IPS-NIHi7 (cell line): ENCODE results near the gene RNF130.
"Not testable (repeated sequence)": the region's sequence is repeated elsewhere in the genome, so short reads cannot be mapped to it uniquely, and the experiment has no call there.

Experiments used
- DNase-seq: peaks from one replicate; pipeline ENCODE4 v3.0.0; 2012; ENCODE audit warnings: mixed read lengths; ENCODE audit errors: extremely low spot score

RNF130 gene

DNA sequence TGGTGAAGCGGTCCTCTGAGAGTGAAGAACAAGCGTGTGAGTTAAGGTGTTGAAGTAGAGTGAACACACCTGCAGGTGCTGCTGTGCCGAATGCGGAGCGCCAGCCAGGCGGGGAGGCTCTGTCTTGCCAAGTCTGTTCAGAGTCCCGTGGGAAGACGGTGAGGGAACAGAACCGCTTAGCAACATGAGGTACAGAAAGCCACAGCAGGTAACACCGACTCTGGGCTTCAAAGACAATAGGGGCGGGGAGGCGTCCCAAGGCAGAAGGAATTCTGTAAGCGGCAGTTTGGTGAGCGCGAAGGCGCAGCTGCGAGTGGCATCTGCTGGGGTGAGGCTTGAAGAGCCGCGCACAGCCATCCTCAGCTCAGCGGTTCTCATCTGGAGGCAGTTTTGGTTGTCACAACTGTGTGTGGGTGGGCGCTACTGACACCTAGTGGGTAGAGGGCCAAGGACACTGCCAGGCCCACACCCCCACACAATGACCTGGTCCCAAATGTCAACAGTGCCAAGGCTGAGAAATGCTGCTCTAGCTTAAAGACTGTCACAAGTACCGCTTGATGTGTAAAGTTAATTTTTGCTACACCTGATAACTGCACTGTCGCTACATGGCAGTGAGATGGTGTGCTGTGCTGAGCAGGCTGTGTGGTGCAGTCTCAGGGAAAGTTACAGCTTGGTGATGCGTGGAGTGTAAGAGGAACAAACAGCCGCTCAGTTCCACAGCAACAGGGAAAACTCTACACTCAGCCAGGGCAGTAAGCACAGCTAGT lies 96.4 kb downstream of the RNF130 start:
- DNase-seq: peak; percentile 71

DNA sequence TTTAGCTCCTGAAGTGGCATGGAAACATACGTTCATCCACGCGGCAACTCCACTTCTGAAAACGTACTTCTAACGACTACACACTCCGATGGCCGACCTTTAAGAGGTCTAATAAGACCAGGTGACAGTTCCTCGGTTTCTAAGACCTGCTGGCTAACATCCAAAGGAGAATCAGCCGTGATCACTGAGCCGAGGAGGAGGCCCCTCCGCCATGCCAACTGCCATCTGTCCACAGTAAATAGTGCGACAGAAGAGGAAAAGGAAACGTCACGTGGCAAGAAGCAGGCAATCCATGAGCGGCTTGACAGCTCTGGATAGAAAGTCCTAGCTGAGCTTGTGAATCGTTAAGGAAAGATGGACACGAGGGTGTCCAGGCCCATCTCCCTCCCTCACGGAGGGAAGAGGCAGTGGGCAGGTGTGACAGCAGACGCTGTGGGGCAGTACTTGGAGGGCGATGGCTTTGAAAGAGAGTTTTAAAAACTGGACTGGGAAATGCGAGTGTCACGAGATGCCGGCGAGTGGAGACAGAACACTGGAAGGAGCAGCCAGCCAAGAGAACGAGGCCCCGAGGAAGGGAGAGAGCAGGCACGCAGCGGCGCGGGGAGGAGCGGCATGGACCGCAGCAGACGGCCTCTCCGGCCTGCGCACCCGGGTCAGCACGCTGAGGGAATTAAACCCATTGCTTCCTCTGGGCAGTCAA lies 97.2 kb downstream of the RNF130 start:
- DNase-seq: no peak

GRCh38 chr5:179973391-179973790 lies 98.2 kb downstream of the RNF130 start:
- no peak for DNase-seq

- DNase-seq: no peak
These were observed 102.4 kb downstream of the RNF130 start for GRCh38 chr5:179969110-179969509.

DNA sequence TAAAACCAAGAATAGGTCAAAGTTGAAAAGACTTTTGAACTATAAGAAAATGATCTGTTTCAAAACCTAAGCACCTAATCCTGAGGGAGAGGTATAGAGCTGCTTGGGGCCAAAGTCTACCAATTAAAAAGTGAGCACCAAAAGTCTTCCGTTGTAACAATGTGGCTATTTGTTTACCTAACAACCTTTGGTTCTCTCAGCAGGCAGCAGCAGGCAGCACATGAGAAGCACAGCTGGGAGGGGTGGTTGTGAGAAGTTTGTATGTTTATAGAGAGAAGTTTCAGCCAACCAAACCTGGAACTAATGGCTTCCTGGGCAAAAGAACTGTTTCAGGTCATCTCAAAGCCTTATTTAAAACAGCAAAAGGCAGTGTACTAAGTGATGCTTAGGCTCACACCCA lies 104.1 kb downstream of the RNF130 start:
- DNase-seq: no peak

DNA sequence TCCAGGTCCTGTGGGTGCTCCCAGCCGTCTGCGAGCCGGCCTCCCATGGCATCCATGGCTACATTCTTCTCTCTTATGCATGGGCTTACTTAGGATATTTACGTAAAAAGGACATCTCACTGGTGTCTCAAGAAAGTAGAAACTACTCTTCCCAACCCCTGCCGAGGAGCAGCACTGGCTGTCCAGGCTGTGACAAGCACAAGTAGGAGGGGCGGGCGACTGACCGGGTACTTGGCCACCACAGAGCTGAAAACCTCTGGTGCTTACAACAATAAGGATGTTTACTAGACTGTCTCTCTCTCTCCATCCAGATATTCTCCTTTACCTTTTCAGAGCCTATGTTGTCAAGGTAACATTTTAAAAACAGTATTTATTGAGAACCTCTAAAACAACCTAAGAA lies 107.5 kb downstream of the RNF130 start:
- no peak for DNase-seq

DNA sequence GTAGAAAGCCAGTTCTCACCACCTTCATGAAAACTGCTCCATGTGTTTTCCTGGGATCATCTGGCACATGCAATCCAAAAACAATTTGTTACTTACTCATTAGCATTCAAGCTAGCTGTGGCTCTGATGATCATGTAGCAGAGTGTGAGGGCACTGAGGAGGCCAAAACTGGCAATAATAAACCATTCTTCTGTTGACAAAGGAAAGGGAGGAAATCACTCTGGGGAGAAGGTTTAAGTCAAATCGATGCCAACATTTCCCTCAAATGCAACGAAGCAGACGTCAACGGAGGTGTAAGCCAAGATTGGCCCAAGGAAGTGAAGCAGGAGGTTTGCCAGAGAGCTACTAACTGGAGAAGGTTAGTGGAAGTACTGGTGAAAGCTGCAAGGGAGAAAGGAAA lies 108.2 kb downstream of the RNF130 start:
- DNase-seq: no peak

GRCh38 chr5:179960204-179960831 lies 111.2 kb downstream of the RNF130 start:
- no peak for DNase-seq

GRCh38 chr5:179959641-179960040 lies 111.9 kb downstream of the RNF130 start:
- DNase-seq: no peak

DNA sequence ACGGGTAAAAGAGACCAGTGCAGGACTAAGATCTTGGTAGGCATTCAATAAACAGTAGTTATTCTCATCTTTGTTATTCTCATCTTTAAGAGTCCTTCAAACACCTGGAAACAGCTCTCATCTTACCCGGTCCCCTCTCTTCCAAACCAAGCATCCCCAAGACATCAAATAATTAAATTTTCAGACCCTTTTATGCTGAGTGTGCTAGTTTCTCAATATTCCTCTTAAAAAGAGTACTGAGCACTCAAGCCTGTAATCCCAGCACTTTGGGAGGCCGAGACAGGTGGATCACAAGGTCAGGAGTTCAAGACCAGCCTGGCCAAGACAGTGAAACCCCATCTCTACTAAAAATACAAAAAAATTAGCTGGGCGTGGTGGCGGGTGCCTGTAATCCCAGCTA lies 112.4 kb downstream of the RNF130 start:
- DNase-seq: not testable (repeated sequence)

- DNase-seq: no peak
These were observed 115.9 kb downstream of the RNF130 start for GRCh38 chr5:179955630-179956029.

DNA sequence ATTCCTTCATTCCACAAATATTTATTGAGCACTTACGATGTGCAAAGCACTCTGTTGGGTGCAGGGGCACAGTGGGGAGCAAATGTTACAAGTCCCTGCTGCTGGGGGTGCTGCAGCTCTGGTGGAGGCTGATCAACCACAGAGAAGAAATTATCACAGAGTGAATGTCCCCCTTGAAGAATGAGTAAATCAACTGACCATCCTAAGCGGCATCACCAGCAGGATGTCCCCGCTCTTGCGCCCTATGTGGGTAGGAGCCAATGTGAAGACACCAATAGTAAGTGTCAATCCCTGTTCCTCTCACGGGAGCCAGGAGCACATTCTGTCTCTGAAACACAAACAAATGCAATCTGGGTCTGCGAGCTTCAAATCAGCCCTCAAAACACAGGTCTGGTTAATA lies 116.5 kb downstream of the RNF130 start:
- no peak for DNase-seq

GRCh38 chr5:179954434-179954833 lies 117.1 kb downstream of the RNF130 start:
- no peak for DNase-seq

GRCh38 chr5:179953987-179954386 lies 117.6 kb downstream of the RNF130 start:
- DNase-seq: no peak

DNA sequence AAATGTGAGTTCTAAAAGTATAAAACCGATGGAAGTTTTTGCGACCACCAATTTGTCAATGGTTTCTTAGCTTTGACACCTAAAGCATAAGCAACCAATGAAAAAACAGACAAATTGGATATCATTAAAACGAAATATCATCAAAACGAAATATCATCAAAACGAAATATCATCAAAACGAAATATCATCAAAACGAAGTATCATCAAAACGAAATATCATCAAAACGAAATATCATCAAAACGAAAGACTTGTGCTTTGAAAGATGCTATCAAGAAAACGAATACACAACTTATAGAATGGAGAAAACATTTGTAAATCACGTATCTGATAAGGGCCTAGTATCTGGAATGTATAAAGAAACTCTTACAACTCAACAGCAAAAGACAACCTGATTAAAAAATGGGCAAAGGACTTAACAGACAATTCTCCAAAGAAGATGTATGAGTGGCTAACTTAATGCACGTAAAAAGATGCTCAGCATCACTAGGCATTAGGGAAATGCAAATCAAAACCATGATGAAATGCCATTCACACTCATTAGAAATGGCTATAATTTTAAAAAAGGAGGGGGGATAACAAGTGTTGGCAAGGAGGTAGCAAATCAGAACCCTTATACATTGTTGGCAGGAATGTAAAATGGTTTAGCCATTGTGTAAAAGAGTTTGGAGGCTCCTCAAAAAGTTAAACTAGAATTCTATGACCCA lies 134.4 kb downstream of the RNF130 start:
- DNase-seq: no peak

GRCh38 chr5:179930788-179931473 lies 140.6 kb downstream of the RNF130 start:
- DNase-seq: no peak

DNA sequence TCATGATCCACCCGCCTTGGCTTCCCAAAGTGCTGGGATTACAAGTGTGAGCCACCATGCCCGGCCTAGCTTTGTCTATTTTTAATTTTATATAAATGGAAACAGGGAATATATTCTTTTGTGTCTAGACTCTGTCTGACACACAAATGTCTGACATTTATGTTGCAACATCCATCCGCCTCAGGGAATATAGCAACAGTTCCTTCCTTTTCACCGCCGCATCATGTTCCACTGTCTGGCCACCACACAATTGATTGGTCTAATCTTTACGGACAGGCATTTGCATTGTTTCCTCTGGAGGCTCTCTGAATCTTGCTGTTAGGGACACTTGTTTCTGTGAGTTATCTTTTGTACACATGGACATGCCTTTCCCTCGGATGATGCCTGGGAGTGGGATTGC lies 143.7 kb downstream of the RNF130 start:
- DNase-seq: no peak

- no peak for DNase-seq
These were observed 144.9 kb downstream of the RNF130 start for GRCh38 chr5:179926657-179927056.

GRCh38 chr5:179923436-179923835 lies 148.1 kb downstream of the RNF130 start:
- no peak for DNase-seq

- DNase-seq: no peak
These were observed 151.4 kb downstream of the RNF130 start for GRCh38 chr5:179920175-179920574.

- no peak for DNase-seq
These were observed 152.0 kb downstream of the RNF130 start for GRCh38 chr5:179919487-179920060.
